GM19239 (cell line): ENCODE data around the gene ZNF548.
A peak's percentile ranks its signal among the peaks of the same experiment; 100 is the strongest.

Experiments
- DNase-seq: peaks from one replicate; pipeline ENCODE4 v3.0.0; 2011; ENCODE audit warnings: low spot score; ENCODE audit not compliant: insufficient read length
- FAIRE-seq: peaks from 2 replicates; lab custom pipeline; 2011; peaks lifted over from hg19 to GRCh38; lab: Jason Lieb, UNC

Gene ZNF548

DNA sequence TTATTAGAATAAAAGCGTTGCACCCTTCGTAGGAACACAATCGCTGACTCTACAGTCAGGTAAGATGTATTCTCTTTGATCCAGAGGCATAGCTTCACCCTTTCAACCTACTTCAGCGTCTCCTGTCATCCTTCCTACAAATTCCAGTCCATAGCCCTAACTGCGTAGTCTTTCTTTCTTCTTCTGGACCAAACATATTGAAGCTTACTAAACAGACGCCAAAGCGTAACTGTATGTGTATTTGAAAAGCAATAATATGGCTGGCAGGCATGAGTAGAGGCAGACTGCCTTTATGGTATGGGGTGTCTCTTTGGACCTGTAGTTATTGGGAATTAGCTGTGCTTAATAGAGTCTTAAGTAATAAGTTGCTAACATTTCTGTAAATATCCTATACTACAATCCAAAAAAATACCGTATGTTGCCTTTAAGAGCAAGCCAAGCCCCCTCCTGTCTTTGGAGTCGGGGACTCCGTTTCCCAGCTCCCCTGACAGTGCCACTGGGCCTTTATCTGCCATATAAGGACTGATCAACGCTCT is 392 bp upstream of the ZNF548 start:
- no peak for FAIRE-seq

DNA sequence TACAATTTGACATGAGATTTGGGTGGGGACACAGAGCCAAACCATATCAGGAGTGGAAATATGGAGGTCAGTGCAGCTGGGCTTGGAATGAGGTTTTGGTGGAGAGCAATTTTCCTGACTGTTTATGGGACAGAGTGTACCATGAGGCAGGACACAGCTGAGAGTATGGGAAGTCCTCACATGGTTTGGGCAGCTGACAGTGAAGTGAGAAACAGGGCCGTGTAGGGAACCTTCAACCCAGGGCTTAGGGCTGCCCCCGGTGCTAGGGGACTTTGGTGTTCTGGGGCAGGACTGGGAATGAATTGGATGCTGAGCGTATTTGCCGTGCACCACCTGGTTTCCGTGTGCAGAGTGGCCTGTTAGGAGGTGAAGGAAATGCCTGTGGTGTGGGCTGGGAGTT is 6.1 kb downstream of the ZNF548 start:
- no peak for DNase-seq
- no peak for FAIRE-seq

More for the DNA sequence above, 392 bp upstream of the ZNF548 start:
- no peak for DNase-seq

DNA sequence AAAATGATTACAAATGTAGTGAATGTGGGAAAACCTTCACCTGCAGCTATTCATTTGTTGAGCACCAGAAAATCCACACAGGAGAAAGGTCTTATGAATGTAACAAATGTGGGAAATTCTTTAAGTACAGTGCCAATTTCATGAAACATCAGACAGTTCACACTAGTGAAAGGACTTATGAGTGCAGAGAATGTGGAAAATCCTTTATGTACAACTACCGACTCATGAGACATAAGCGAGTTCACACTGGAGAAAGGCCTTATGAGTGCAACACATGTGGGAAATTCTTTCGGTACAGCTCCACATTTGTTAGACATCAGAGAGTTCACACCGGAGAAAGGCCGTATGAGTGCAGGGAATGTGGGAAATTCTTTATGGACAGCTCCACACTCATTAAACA is 9.2 kb downstream of the ZNF548 start:
- FAIRE-seq, result no peak

DNA sequence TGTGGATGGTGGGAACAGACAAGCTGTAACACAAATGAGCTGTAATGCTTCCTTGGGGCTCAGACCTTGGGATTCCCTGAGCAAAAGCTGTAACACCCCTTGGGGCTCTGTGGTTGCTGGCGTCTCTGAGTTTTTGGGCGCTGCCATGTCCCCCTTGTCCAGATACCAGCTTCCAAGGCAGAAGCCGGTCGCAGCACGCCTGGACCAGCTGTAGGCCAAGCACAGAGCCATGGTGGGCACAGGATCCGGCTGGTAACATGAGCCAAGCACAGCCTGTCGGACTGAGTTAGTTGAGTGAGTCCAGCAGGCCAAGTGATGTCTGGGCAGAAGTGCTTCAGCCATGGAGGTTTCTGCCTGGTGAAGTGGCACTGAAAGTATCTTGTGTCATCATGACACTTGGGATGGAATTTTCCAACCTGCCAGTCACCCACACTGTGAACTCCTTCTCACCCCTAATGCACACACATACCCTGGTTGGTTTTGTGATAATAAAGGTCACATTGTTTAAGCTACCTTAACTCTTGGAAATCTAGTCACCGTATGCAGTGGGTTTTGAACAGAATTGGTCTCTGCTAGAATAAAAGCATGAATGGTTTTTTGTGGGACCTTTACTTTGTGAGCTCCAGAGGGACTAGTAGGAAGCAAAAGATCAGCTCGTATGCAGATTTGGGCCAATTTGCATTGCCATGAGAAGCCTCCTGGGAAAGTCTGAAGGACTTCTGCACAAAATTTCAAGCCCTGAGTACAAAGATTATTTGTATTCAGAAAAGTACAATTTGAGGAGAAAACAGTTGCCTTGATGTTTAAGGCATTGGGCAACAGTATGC is 14.3 kb downstream of the ZNF548 start:
- DNase-seq (no peak), FAIRE-seq (no peak)

More for the DNA sequence above, 9.2 kb downstream of the ZNF548 start:
- no peak for DNase-seq

DNA sequence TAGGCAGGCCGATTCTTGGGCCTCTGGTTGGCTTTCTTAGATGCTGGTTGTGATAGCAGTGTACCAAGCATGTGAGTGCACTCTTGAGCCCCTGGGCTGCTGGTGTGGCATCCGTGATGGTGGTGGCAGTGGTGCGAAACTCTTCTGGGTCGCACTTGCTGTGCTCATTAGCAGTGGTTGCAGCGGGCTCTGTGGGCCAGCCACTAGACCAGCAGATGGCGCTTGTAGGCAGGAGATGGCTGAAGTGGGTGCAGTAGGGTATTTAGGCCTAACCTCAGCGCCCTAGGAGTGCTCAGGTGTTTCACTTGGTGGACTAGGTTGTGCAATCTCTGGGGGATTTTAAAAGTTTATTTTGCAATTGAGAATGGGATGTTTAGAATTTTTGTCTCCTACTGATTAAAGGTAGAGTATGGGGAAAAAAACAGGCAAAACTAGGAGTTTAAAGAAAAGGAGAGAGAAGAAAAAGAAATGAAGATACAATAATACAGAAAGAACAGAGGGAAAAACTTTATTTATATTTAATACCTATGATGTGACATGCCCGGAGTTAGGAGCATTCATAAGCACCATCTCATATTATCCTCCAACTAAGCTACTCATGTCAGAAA is 17.0 kb downstream of the ZNF548 start:
- FAIRE-seq (no peak), DNase-seq (peak; percentile 27)

DNA sequence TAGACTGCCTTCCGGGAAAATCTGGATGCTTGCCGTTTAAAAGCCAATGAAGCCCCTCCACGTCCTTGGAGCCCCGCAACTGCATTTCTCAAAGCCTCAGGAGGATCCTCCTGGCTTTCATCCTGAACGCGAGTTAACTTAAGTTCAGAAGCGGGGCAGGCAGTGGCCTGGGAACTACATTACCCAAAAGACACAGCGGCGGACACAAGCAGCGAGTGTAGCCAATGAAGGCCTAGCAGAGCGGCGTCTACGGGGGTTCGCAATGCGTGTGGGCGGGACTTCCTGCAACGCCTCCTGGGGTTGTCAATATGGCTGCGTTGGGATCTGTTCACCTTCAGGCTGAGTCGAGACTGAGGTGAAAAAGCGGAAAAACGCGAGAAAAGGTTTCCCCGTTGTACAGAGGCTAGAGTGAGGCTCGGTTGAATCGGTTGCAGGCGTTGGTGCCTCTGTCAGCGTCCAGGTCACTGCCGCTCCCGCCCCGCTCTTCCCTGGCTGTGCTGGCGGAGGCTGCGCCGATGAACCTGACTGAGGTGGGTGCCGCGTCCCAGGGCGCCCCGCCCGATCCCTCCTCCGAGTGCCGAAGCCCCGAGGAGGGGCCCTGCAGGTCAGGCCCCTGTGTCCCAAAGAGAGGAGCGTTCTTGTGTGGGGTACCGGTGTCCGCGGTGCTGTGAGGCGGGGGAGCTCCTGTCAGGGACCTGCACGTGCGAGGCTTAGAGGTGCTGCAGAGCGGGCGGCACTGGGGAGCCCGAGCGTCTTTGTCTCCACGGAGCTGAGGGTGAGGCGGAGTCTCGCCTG is 21.4 kb downstream of the ZNF548 start, which contains the start of gene ZNF17:
Gene ZNF17, plus strand, starts transcription at position 285 of the 795 bp plus-strand sequence. CDS start 2,455 bp downstream, outside the sequence.
- DNase-seq (peak; percentile 91), FAIRE-seq (peak; percentile 94)

DNA sequence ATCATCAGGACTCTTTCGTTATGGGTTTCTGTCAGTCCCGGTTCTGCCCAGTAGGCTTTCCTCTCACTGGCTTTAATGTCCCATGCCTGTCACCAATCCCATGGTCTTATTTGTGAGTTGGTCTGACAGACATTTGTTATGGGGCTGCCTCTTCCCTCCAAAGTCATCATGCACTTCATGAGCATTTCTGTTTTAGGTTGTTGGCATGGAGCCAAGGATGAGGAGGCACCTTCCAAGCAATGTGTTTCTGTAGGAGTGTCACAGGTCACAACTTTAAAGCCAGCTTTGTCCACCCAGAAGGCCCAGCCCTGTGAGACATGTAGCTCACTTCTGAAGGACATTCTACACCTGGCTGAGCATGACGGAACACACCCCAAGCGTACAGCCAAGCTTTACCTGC is 29.8 kb downstream of the ZNF548 start:
- DNase-seq, result no peak
- FAIRE-seq, result no peak

DNA sequence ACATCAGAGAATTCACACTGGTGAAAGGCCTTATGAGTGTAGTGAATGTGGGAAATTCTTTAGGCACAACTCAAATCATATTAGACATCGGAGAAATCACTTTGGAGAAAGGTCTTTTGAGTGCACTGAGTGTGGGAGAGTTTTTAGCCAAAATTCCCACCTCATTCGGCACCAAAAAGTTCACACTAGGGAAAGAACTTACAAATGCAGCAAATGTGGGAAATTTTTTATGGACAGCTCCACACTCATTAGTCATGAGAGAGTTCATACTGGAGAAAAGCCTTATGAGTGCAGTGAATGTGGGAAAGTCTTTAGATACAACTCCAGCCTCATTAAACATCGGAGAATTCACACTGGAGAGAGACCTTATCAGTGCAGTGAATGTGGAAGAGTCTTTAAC is 31.4 kb downstream of the ZNF548 start:
- no peak for FAIRE-seq
- no peak for DNase-seq

DNA sequence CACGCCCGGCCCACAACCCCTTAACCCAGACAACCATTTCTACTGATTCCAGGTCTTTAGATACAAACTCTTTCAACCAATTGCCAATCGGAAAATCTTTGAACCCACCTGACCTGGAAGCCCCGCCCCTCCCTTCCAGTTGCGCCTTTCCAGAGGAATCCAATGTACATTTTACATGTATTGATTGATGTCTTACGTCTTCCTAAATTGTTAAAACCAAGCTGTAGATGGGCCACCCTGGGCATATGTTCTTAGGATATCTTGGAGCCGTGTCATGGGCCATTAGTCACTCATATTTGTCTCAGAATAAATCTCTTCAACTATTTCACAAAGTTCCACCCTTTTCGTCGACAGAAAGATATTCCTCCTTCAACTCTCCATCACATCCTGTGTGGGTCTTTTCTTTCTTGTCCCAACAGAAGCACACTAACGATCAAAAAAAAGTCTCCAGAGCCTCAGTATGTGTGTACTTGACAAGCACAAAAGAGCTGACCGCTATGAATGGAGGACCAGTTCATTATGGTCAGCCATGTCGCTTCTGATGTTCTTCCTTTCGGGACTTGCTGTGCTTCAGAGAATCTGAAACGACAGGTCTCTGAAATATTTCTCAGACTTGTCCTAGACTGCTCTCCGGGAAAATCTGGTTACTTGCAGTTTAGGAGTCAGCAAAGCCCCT is 44.9 kb downstream of the ZNF548 start:
- FAIRE-seq (no peak), DNase-seq (no peak)

DNA sequence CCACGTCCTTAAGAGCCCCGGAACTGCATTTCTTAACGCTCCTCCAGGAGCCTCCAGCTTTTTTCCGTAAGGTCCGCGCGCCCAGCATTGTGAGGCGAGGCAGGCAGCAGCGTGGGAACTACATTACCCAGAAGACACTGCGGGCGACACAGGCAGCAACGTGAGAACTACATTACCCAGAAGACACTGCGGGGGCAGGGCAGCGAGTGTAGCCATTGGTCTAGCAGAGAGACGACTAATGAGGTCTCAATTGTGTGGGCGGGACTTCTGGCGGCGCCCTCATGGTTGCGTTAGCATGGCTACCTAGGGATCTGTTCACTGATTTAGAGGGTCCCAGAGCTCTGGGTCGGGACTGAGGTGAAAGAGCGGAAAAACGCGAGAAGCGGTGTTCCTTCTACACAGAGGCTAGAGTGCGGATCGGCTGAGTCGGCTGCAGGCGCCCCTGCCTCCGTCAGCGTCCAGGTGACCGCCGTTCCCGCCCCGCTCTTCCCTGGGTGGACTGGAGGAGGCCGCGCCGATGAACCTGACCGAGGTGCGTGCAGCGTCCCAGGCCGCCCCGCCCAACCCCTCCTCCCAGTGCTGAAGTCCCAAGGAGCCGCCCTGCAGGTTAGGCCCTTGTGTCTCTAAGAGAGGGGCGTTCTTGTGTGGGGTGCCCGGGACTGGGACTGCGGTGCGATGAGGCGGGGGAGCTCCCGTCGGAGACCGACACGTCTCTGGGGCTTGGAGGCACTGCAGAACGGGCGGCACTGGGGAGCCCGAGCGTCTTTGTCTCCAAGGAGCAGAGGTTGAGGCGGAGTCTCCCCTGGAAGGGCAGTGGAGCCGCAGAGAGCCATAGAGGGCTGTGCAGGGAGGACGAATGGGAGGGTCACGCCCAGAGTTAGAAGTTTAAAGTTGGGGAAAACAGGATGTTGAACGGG is 45.7 kb downstream of the ZNF548 start, which contains the start of gene ZNF749:
Gene ZNF749, plus strand, starts transcription at position 264 of the 917 bp plus-strand sequence. Its CDS starts 254 bp downstream, at position 518.
- DNase-seq, result peak; percentile 90
- FAIRE-seq, result peak; percentile 100

DNA sequence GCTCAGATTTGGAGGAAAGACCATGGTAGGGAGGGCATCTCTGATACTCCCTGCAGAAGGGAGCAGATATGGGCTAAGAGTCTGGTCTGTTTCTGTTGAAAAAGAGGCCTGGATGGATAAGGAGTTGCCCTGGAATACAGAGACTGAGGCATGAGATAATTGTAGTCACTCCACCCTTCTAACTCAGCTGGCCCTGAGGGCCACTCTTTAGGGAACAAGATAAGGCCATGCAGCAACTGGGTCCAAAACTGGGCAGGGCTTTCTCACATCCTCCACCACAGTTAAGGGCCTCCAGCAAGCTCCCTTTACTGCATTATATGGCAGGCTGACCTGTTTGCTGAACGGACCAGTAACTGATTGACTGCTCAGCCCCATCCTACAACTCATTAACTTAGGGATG is 46.8 kb downstream of the ZNF548 start:
- DNase-seq (no peak), FAIRE-seq (no peak)

DNA sequence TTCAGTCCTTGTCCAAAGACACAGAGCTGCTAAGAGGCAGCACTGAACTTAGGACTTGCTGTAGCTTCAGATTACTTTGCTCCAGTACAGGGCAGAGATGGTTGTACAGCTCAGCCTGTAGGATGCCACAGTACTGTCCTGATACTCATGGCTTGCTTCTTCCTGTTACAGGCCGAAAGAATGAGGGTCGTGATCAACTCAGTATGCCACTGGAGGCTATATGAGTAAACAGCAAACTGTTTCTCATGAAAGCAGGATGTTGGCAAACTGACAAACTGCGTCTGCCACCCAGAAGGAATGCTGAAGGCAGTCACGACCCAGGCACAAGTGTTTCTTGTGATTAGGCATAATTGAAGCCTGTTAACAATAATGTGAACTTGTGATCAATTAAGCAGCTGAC is 48.3 kb downstream of the ZNF548 start:
- no peak for FAIRE-seq
- no peak for DNase-seq

DNA sequence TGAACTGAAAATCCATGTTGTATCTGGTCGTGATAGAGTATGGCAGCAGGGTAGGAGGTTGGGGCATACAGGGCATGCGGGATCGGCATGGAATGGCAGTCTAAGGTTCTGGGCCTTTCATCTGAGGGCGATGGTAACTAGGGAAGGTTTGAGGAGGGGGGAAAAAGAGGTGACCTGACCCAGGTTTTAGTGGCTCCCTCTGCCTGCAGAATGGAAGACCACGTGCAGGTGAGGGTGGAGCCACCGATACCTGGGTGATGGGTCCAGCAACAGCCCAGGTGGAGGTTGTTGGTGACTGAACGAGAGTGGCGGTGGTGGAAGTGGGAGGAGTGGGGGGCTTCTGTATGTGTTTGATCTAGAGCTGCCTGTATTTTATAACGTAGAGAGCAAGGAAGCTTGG is 49.3 kb downstream of the ZNF548 start:
- DNase-seq, result no peak
- FAIRE-seq, result no peak

DNA sequence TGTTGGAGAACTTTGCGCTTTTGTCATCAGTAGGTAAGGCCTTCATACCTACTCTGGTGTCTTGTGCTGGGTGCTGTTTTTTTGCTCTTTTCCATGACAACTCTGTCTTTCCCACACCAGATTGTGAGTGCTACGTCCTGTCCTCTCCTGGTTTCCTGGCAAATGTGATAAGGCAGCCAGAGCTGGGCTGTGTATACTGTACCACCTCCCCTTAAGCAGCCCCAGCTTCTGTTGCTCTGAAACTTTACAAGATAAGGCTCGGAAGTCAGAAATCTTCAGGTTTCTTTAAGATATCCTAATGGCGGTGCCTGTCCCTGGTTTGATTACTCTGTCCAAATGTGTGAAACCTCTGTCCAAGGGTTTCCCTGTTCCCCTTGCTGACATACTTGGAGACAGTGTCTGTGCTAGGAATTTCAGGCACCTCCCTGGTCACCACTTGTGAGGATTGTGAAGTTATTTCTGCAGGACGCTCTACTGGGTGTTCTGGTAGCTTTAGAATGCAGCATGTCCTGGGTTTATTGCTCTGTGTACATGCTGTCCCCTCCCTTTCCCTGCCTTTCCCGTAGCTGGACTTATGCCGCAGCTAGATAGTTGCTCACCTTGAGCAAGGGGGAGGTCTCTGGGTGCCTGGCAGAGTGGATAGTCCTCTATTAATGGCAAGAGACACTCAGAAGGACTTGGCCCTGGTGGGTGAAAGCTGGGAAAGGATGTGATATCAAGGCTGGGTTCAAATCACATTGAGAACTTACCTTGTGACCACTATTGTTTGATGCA is 52.5 kb downstream of the ZNF548 start:
- DNase-seq (no peak), FAIRE-seq (no peak)

DNA sequence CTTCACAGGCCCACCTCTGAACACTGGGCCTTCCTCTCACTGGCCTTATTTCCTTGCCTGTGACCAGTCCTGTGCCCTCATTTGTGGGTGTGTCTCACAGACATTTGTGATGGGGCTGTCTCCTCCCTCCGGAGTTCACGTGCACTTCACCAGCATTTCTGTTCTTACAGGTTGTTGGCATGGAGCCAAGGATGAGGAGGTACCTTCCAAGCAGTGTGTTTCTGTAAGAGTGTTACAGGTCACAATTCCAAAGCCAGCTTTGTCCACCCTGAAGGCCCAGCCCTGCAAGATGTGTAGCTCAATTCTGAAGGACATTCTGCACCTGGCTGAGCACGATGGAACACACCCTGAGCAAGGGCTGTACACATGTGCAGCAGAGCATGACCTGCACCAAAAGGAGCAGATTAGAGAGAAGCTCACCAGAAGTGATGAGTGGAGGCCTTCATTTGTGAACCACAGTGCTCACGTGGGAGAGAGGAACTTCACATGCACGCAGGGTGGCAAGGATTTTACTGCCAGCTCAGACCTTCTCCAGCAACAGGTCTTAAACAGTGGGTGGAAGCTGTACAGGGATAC is 53.6 kb downstream of the ZNF548 start:
- FAIRE-seq (no peak), DNase-seq (no peak)

DNA sequence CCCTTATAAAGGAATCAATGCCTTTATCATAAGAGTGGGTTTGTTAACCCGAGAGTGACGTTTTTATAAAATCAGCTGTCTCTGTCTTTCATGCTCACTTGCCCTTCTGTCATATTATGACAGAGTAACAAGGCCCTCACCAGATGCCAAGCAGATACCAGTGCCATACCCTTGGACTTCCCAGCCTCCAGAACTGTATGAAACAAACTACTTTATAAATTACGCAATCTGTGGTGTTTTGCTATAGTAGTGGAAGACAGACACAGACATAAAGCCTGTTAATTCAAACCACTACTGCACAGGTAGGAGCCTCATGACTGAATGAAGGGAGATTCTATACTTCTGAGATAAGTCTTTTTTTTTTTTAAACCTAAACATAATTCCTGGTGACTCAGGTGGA is 62.7 kb downstream of the ZNF548 start:
- no peak for DNase-seq
- FAIRE-seq, result no peak
